Prostate gland (tissue), 2 donors: Measurements from ENCODE around the gene HMG20B.

ENCODE experiments used
- CTCF ChIP-seq, 4 experiments: fragments of 200-600 bp in 2 of 4; fragments of 450-650 bp in 2 of 4; sonication (generic) in 2 of 4; IDR thresholded peaks; 1 replicate in 3 of 4; 2 replicates in 1 of 4; pipeline ENCODE4 v1.5.1; 2016 to 2019; ENCODE audit warnings: antibody characterized with exemption in 4 of 4, mild to moderate bottlenecking in 2 of 4, moderate library complexity in 2 of 4
- POLR2A ChIP-seq: fragments of 450-650 bp; IDR thresholded peaks from one replicate; pipeline ENCODE4 v1.6.1; 2016; ENCODE audit warnings: antibody characterized with exemption, mild to moderate bottlenecking

- TF ChIP-seq CTCF (IDR thresholded peaks at IDR 0.05) (no peak), POLR2A (peak; percentile 24)
Measured at GRCh38 chr19:3573162-3573857, 566 bp downstream of the HMG20B start.
